HEK293 (cell line): ENCODE measurements around the gene HSD17B8.

Experiments used
- GLIS2 ChIP-seq: fragments of 450-650 bp; formaldehyde crosslinking; IDR thresholded peaks from 2 replicates; pipeline ENCODE4 v1.5.1; 2016; ENCODE audit warnings: missing biosample characterization, missing genetic modification characterization
- HOXA7 ChIP-seq: sonication (generic); formaldehyde crosslinking; IDR thresholded peaks from 2 replicates; pipeline ENCODE4 v1.8.1; 2022; ENCODE audit warnings: missing genetic modification reagents, borderline replicate concordance
- KLF1 ChIP-seq: fragments of 450-650 bp; formaldehyde crosslinking; IDR thresholded peaks from 2 replicates; pipeline ENCODE4 v1.5.1; 2016; ENCODE audit warnings: missing biosample characterization, missing genetic modification characterization
- RBAK ChIP-seq: fragments of 450-650 bp; formaldehyde crosslinking; IDR thresholded peaks from 2 replicates; pipeline ENCODE4 v1.5.1; 2016; ENCODE audit warnings: missing biosample characterization, missing genetic modification characterization
- ZBTB17 ChIP-seq: fragments of 450-650 bp; formaldehyde crosslinking; IDR thresholded peaks from 2 replicates; pipeline ENCODE4 v1.5.1; 2016; ENCODE audit warnings: missing biosample characterization, missing genetic modification characterization
- ZBTB6 ChIP-seq: fragments of 450-650 bp; formaldehyde crosslinking; IDR thresholded peaks from 2 replicates; pipeline ENCODE4 v1.5.1; 2017; ENCODE audit warnings: missing biosample characterization, missing genetic modification characterization
- ZFHX2 ChIP-seq: fragments of 450-650 bp; formaldehyde crosslinking; conservative IDR thresholded peaks from 2 replicates; pipeline ENCODE4 v1.5.1; 2016; ENCODE audit warnings: missing biosample characterization, missing genetic modification characterization
- ZFP69B ChIP-seq: fragments of 450-650 bp; formaldehyde crosslinking; IDR thresholded peaks from 2 replicates; pipeline ENCODE4 v1.5.1; 2016; ENCODE audit warnings: missing biosample characterization, missing genetic modification characterization
- ZNF146 ChIP-seq: fragments of 450-650 bp; formaldehyde crosslinking; IDR thresholded peaks from 2 replicates; pipeline ENCODE4 v1.5.1; 2016; ENCODE audit warnings: missing biosample characterization, missing genetic modification characterization
- ZNF184 ChIP-seq: fragments of 450-650 bp; IDR thresholded peaks from 2 replicates; pipeline ENCODE4 v1.5.1; 2018; ENCODE audit warnings: missing biosample characterization, mild to moderate bottlenecking, missing genetic modification characterization
- ZNF19 ChIP-seq: fragments of 450-650 bp; formaldehyde crosslinking; IDR thresholded peaks from 2 replicates; pipeline ENCODE4; 2016; ENCODE audit warnings: missing biosample characterization, missing genetic modification characterization, low read depth
- ZNF2 ChIP-seq: fragments of 450-650 bp; formaldehyde crosslinking; IDR thresholded peaks from 2 replicates; pipeline ENCODE4 v1.5.1; 2016; ENCODE audit warnings: missing biosample characterization, missing genetic modification characterization
- ZNF223 ChIP-seq: fragments of 450-650 bp; formaldehyde crosslinking; IDR thresholded peaks from 2 replicates; pipeline ENCODE4 v1.5.1; 2016; ENCODE audit warnings: missing biosample characterization, missing genetic modification characterization
- ZNF248 ChIP-seq: fragments of 450-650 bp; formaldehyde crosslinking; IDR thresholded peaks from 2 replicates; pipeline ENCODE4 v1.5.1; 2017; ENCODE audit warnings: missing biosample characterization, missing genetic modification characterization
- ZNF391 ChIP-seq: fragments of 450-650 bp; formaldehyde crosslinking; IDR thresholded peaks from 2 replicates; pipeline ENCODE4 v1.5.1; 2016; ENCODE audit warnings: low read depth, missing biosample characterization, missing genetic modification characterization, borderline replicate concordance
- ZNF488 ChIP-seq: fragments of 450-650 bp; formaldehyde crosslinking; IDR thresholded peaks from 2 replicates; pipeline ENCODE4 v1.5.1; 2016; ENCODE audit warnings: missing biosample characterization, missing genetic modification characterization
- ZNF510 ChIP-seq: fragments of 450-650 bp; formaldehyde crosslinking; IDR thresholded peaks from 2 replicates; pipeline ENCODE4 v1.5.1; 2018; ENCODE audit warnings: mild to moderate bottlenecking, missing genetic modification characterization, missing biosample characterization; ENCODE audit not compliant: insufficient replicate concordance
- ZNF514 ChIP-seq: fragments of 450-650 bp; formaldehyde crosslinking; IDR thresholded peaks from 2 replicates; pipeline ENCODE4 v1.5.1; 2016; ENCODE audit warnings: missing biosample characterization, missing genetic modification characterization
- ZNF548 ChIP-seq: fragments of 450-650 bp; formaldehyde crosslinking; IDR thresholded peaks from 2 replicates; pipeline ENCODE4 v1.5.1; 2016; ENCODE audit warnings: missing biosample characterization, missing genetic modification characterization
- ZNF555 ChIP-seq: fragments of 450-650 bp; formaldehyde crosslinking; conservative IDR thresholded peaks from 2 replicates; pipeline ENCODE4 v1.5.1; 2017; ENCODE audit warnings: missing biosample characterization, mild to moderate bottlenecking, missing genetic modification characterization, inconsistent platforms
- ZNF558 ChIP-seq: fragments of 450-650 bp; formaldehyde crosslinking; IDR thresholded peaks from 2 replicates; pipeline ENCODE4 v1.5.1; 2016; ENCODE audit warnings: missing biosample characterization, missing genetic modification characterization
- ZNF610 ChIP-seq: fragments of 450-650 bp; formaldehyde crosslinking; IDR thresholded peaks from 2 replicates; pipeline ENCODE4 v1.5.1; 2016; ENCODE audit warnings: missing biosample characterization, missing genetic modification characterization, borderline replicate concordance
- ZNF701 ChIP-seq: fragments of 450-650 bp; formaldehyde crosslinking; IDR thresholded peaks from 2 replicates; pipeline ENCODE4 v1.5.1; 2016; ENCODE audit warnings: missing biosample characterization, missing genetic modification characterization
- ZNF707 ChIP-seq: fragments of 450-650 bp; formaldehyde crosslinking; IDR thresholded peaks from 2 replicates; pipeline ENCODE4 v1.5.1; 2016; ENCODE audit warnings: missing biosample characterization, missing genetic modification characterization
- ZNF791 ChIP-seq: fragments of 450-650 bp; formaldehyde crosslinking; IDR thresholded peaks from 2 replicates; pipeline ENCODE4 v1.5.1; 2016; ENCODE audit warnings: missing biosample characterization, missing genetic modification characterization
- ZNF843 ChIP-seq: fragments of 450-650 bp; formaldehyde crosslinking; IDR thresholded peaks from 2 replicates; pipeline ENCODE4 v1.5.1; 2016; ENCODE audit warnings: missing biosample characterization, missing genetic modification characterization
- TF ChIP-seq, protein P1 (sequence below): fragments of 450-650 bp; formaldehyde crosslinking; IDR thresholded peaks from 2 replicates; pipeline ENCODE4 v1.5.1; 2017; ENCODE audit warnings: missing biosample characterization, missing genetic modification characterization
- TF ChIP-seq, protein P2 (sequence below): fragments of 450-650 bp; formaldehyde crosslinking; IDR thresholded peaks from 2 replicates; pipeline ENCODE4 v1.5.1; 2016; ENCODE audit warnings: missing biosample characterization, missing genetic modification characterization
- TF ChIP-seq, protein P3 (sequence below): fragments of 450-650 bp; formaldehyde crosslinking; IDR thresholded peaks from 2 replicates; pipeline ENCODE4 v1.5.1; 2016; ENCODE audit warnings: missing biosample characterization, missing genetic modification characterization

Gene HSD17B8

GRCh38 chr6:33249732-33250630 lies 45.5 kb downstream of the HSD17B8 start (continued):
- TF ChIP-seq ZNF19 (tag by site-specific recombination) (no peak), ZNF510 (no peak), ZNF223 (tag by site-specific recombination) (no peak), ZFP69B (0 out of 2 replicates have a peak, but pooled peaks have one; percentile 36), ZNF843 (tag by site-specific recombination) (no peak), ZNF248 (tag by site-specific recombination) (no peak), ZNF610 (no peak), ZNF707 (tag by site-specific recombination) (no peak), ZNF548 (no peak), ZNF146 (tag by site-specific recombination) (no peak), KLF1 (tag by site-specific recombination) (no peak), ZBTB6 (peak; percentile 63; the same call in 1 of the 2 replicates), ZNF184 (tag by site-specific recombination) (peak; percentile 25; the same call in 1 of the 2 replicates), ZNF701 (tag by site-specific recombination) (no peak), ZNF791 (tag by site-specific recombination) (no peak), RBAK (no peak), ZNF488 (tag by site-specific recombination) (no peak), ZNF391 (0 out of 2 replicates have a peak, but pooled peaks have one; percentile 22), ZNF514 (tag by site-specific recombination) (no peak), ZFHX2 (0 out of 2 replicates have a peak, but pooled peaks have one; percentile 48), ZNF555 (tag by site-specific recombination) (no peak), ZBTB17 (peak; percentile 69; the same call in 1 of the 2 replicates), ZNF558 (no peak), HOXA7 (no peak), ZNF2 (peak; percentile 39; the same call in 1 of the 2 replicates), GLIS2 (tag by site-specific recombination) (peak; percentile 15; the same call in 1 of the 2 replicates)
- TF ChIP-seq, protein P1, sequence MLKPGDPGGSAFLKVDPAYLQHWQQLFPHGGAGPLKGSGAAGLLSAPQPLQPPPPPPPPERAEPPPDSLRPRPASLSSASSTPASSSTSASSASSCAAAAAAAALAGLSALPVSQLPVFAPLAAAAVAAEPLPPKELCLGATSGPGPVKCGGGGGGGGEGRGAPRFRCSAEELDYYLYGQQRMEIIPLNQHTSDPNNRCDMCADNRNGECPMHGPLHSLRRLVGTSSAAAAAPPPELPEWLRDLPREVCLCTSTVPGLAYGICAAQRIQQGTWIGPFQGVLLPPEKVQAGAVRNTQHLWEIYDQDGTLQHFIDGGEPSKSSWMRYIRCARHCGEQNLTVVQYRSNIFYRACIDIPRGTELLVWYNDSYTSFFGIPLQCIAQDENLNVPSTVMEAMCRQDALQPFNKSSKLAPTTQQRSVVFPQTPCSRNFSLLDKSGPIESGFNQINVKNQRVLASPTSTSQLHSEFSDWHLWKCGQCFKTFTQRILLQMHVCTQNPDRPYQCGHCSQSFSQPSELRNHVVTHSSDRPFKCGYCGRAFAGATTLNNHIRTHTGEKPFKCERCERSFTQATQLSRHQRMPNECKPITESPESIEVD (tag by site-specific recombination) = no peak
- TF ChIP-seq, protein P2, sequence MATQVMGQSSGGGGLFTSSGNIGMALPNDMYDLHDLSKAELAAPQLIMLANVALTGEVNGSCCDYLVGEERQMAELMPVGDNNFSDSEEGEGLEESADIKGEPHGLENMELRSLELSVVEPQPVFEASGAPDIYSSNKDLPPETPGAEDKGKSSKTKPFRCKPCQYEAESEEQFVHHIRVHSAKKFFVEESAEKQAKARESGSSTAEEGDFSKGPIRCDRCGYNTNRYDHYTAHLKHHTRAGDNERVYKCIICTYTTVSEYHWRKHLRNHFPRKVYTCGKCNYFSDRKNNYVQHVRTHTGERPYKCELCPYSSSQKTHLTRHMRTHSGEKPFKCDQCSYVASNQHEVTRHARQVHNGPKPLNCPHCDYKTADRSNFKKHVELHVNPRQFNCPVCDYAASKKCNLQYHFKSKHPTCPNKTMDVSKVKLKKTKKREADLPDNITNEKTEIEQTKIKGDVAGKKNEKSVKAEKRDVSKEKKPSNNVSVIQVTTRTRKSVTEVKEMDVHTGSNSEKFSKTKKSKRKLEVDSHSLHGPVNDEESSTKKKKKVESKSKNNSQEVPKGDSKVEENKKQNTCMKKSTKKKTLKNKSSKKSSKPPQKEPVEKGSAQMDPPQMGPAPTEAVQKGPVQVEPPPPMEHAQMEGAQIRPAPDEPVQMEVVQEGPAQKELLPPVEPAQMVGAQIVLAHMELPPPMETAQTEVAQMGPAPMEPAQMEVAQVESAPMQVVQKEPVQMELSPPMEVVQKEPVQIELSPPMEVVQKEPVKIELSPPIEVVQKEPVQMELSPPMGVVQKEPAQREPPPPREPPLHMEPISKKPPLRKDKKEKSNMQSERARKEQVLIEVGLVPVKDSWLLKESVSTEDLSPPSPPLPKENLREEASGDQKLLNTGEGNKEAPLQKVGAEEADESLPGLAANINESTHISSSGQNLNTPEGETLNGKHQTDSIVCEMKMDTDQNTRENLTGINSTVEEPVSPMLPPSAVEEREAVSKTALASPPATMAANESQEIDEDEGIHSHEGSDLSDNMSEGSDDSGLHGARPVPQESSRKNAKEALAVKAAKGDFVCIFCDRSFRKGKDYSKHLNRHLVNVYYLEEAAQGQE (tag by site-specific recombination) = no peak
- TF ChIP-seq, protein P3, sequence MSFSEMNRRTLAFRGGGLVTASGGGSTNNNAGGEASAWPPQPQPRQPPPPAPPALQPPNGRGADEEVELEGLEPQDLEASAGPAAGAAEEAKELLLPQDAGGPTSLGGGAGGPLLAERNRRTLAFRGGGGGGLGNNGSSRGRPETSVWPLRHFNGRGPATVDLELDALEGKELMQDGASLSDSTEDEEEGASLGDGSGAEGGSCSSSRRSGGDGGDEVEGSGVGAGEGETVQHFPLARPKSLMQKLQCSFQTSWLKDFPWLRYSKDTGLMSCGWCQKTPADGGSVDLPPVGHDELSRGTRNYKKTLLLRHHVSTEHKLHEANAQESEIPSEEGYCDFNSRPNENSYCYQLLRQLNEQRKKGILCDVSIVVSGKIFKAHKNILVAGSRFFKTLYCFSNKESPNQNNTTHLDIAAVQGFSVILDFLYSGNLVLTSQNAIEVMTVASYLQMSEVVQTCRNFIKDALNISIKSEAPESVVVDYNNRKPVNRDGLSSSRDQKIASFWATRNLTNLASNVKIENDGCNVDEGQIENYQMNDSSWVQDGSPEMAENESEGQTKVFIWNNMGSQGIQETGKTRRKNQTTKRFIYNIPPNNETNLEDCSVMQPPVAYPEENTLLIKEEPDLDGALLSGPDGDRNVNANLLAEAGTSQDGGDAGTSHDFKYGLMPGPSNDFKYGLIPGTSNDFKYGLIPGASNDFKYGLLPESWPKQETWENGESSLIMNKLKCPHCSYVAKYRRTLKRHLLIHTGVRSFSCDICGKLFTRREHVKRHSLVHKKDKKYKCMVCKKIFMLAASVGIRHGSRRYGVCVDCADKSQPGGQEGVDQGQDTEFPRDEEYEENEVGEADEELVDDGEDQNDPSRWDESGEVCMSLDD (tag by site-specific recombination) = no peak
